Measurements from ENCODE around the gene PAF1. TPM values are rescaled to one million over a fixed set of nuclear protein-coding genes. Genes with fewer than 3 reads are reported as not detected.
A peak's percentile ranks its signal among the peaks of the same experiment; 100 is the strongest.

PAF1 gene
- total and polyA plus RNA-seq, 2 of the 13 experiments (the other 11 are each of a cell fraction or from before 2014, with no cell fraction given), result 30.2 to 31.1 TPM

- peak; percentile 59; the same call in 1 of the 2 replicates for TF ChIP-seq AFF4 (CRISPR knock-in tag; IDR thresholded peaks at IDR 0.05)
- TF ChIP-seq IKZF5 (CRISPR knock-in tag; IDR thresholded peaks at IDR 0.05), result peak; percentile 89
- TF ChIP-seq PHF20 (CRISPR knock-in tag; IDR thresholded peaks at IDR 0.05), result peak; percentile 85
- peak; percentile 95 for TF ChIP-seq ZFX (CRISPR knock-in tag; IDR thresholded peaks at IDR 0.05; ENCODE audit: low read depth)
- TF ChIP-seq KLF16 (CRISPR knock-in tag; IDR thresholded peaks at IDR 0.05), result peak in 1 of 2 experiments; percentile 60; a peak in 1 of 4 replicates
- TF ChIP-seq TAF1 (CRISPR knock-in tag; IDR thresholded peaks at IDR 0.05), result peak; percentile 92
- TF ChIP-seq MEF2D (CRISPR knock-in tag; IDR thresholded peaks at IDR 0.05), result peak; percentile 63; the same call in 1 of the 2 replicates
- TF ChIP-seq ATAD3A (CRISPR knock-in tag; IDR thresholded peaks at IDR 0.05), result no peak
- TF ChIP-seq SAFB2 (CRISPR knock-in tag; IDR thresholded peaks at IDR 0.05; ENCODE audit: borderline replicate concordance, low read depth), result no peak
- TF ChIP-seq U2AF2 (IDR thresholded peaks at IDR 0.05; ENCODE audit: low read depth, low read length), result no peak
- no peak for TF ChIP-seq PREB (CRISPR knock-in tag; IDR thresholded peaks at IDR 0.05)
- no peak for TF ChIP-seq ISX (CRISPR knock-in tag; conservative IDR thresholded peaks at IDR 0.05)
- TF ChIP-seq PAXIP1 (CRISPR knock-in tag; conservative IDR thresholded peaks at IDR 0.05), result peak; percentile 44; the same call in 1 of the 2 replicates
- 0 out of 2 replicates have a peak, but pooled peaks have one; percentile 45 for TF ChIP-seq IRF9 (CRISPR knock-in tag; IDR thresholded peaks at IDR 0.05; ENCODE audit: borderline replicate concordance)
- no peak for TF ChIP-seq ZNF33B (CRISPR knock-in tag; IDR thresholded peaks at IDR 0.05)
- peak; percentile 89 for TF ChIP-seq ZNF761 (CRISPR knock-in tag; conservative IDR thresholded peaks at IDR 0.05)
- TF ChIP-seq HNF4A (CRISPR knock-in tag; IDR thresholded peaks at IDR 0.05), result peak; percentile 20
- TF ChIP-seq SUZ12 (IDR thresholded peaks at IDR 0.05; ENCODE audit: low read depth, low read length), result no peak
Measured at GRCh38 chr19:39341719-39342604, 48.9 kb downstream of the PAF1 start, which contains the start of gene SAMD4B (continued).

All from HepG2 (cell line).